GM04503 (cell line): Measurements from ENCODE around the gene RREB1.

Source experiments
- DNase-seq: peaks from one replicate; pipeline ENCODE4 v3.0.0-alpha.2; 2012; ENCODE audit warnings: low read depth

Gene RREB1

GRCh38 chr6:7245668-7246393 is 138.1 kb downstream of the RREB1 start:
- no peak for DNase-seq

DNA sequence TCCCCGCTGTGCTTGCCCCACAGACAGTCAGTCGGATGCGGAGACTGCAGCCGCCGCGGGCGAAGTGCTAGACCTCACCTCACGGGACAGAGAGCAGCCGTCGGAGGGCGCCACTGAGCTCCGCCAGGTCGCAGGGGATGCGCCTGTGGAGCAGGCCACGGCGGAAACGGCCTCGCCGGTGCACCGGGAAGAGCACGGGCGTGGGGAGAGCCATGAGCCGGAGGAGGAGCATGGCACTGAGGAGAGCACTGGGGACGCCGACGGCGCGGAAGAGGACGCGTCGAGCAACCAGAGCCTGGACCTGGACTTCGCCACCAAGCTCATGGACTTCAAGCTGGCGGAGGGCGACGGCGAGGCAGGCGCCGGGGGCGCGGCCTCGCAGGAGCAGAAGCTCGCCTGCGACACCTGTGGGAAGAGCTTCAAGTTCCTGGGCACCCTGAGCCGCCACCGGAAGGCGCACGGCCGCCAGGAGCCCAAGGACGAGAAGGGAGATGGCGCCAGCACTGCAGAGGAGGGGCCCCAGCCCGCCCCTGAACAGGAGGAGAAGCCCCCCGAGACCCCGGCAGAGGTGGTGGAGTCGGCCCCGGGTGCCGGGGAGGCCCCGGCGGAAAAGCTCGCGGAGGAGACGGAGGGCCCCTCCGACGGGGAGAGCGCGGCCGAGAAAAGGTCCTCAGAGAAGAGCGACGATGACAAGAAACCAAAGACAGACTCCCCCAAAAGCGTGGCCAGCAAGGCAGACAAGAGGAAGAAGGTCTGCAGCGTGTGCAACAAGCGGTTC is 138.8 kb downstream of the RREB1 start:
- no peak for DNase-seq

GRCh38 chr6:7247179-7247456 is 139.4 kb downstream of the RREB1 start:
- DNase-seq: no peak

GRCh38 chr6:7247828-7248227 is 140.1 kb downstream of the RREB1 start:
- no peak for DNase-seq

- no peak for DNase-seq
These were observed 141.6 kb downstream of the RREB1 start for GRCh38 chr6:7249391-7249790.

DNA sequence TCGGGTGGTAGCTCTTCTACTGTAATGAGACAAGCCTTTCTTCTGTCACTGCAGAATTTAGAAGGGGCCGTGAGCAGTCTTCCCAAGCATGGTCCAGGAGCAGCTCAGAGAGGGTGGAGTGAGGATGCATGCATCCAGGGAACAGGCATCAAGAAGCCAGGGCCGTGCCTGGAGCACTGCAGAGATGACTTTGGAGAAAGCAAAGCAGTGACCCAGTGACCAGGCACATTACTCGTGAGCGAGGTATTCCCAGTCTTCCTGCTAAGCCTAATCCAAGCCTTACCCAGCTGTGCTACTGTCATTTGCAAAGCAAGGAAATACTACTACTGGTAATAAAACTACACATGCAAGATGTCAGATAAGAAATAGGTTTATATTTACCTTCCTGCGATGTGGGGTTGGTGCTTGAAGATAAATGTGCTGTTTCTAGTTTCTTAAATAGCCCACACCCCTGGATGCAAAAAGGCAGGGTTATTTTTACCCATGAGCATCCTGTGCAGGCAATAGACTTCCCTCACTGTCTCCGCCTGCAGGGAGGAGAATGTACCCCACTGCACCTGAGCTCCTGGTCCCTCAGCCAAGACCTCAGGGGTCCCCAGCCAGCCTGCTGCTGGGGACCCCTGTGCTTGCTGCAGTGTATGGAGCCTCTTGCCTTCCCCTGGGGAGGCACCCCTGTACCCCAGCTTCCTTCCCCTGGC is 142.3 kb downstream of the RREB1 start:
- DNase-seq: no peak

DNA sequence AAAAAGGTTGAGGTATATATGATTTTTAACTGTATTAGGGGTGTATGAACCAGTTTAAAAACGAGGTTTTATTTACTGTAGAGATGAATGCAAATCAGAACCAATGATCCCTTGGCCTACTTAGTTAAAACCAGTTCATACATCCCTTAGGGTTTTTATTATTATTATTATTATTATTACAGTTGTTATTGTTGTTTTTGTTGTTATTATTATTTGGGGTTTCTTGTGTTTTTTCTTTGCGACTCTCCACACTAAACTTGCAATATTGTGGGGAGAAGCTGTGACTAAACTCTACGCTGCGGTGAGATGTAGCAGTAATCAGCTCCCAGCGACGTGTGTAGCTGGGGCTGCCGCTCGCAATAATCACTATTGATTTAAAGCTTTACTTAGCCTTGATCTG is 143.1 kb downstream of the RREB1 start:
- no peak for DNase-seq

GRCh38 chr6:7251646-7252260 is 144.0 kb downstream of the RREB1 start:
- DNase-seq: no peak

- DNase-seq: no peak
These were observed 144.6 kb downstream of the RREB1 start for GRCh38 chr6:7252390-7252789.

- DNase-seq: no peak
These were observed 147.4 kb downstream of the RREB1 start for GRCh38 chr6:7254980-7255835.

- no peak for DNase-seq
These were observed 148.2 kb downstream of the RREB1 start for GRCh38 chr6:7255918-7256317.

GRCh38 chr6:7256785-7257184 is 149.0 kb downstream of the RREB1 start:
- no peak for DNase-seq

GRCh38 chr6:7257521-7258230 is 149.9 kb downstream of the RREB1 start:
- DNase-seq: no peak

GRCh38 chr6:7258231-7258763 is 150.5 kb downstream of the RREB1 start:
- no peak for DNase-seq

GRCh38 chr6:7260291-7261031 is 152.7 kb downstream of the RREB1 start:
- no peak for DNase-seq

DNA sequence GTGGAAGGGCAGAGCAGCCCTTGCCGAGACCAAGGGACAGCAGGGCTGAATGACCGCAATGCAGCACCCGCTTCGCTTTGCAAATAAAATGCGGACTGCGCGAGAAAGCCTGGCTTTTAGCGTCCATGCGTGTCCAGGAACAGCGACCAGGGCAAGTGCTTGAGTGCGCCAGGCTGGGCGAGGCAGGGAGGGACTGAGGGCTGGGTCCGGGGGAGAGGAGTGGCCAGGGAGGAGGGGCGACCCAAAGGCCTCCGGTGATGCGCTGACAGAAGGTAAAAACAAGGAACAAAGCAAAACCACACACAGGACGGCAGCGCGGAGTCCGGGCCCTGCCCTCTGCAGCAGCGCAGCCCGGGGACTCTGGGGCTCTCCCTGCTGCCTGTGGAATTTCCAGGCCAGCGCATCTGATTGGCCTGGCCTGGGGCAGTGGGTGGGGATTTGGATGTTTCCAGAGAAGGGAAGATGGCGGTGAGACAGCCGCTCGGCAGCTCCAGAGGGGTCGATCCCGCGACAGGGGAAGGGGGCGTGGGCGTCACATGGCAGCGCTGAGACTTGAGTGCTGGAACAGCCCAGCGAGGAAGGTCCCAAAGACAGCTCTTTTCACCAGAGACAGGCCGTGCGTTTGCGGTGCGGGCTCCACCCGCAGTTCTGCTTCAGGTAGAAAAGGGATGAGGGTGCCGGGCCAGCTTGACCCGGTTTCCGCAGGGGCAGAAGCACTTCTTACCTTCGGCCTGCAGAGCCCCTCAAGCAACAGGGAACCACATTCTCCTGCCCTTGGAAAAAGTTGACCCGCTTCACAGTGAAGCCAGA is 153.5 kb downstream of the RREB1 start:
- peak; percentile 46 for DNase-seq

- no peak for DNase-seq
These were observed 154.2 kb downstream of the RREB1 start for GRCh38 chr6:7261852-7262461.

- DNase-seq: no peak
These were observed 155.2 kb downstream of the RREB1 start for GRCh38 chr6:7262746-7263518.
